Measurements from ENCODE around the gene SLC13A3. TPM values are rescaled to one million over a fixed set of nuclear protein-coding genes. Genes with fewer than 3 reads are reported as not detected.

SLC13A3 gene
- total RNA-seq, 1 experiment from 2014 or later = 9.1 TPM

DNA sequence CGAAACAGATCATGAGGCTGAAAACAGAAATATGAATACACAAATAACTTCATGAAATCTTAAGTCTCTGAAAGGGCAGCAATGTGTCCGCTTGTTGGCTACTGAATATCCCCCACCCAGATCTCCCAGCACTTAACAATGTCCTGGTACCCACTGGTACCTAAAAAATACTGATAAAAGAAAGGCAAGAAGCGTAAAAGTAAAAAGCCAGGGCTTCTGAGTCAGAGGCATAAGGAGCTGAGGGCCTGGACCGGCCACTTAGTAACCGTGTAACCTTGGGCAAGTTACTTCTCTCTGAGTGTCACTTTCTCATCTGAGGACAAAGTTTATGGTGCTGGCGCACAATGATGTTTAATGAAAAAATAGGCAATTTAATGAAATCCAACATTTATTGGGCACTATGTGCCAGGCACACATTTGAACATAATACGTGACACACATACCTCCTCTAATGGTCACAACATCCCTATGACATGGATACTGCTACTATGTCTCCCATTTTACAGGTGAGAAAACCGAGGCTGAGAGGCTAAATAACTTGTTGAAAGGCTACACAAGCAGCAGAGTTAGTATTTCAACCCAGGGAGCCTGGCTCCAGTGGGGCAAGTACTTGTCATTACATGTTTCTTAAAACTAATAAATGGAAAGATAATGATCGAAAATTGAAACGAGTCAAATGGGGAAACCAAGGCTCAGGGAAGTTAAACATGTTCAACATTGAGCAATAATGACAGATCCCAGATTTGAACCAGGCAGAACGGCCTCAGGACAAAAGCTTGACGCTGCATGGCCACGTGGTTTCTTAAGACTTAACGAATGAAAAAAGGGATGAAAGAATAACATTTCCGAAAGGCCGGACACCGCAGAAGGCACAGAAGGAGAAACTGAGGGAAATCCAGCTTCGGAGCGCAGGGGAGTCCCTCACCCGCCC is 37.2 kb upstream of the SLC13A3 start:
- peak overlapping the region; percentile 76 for H3K27ac ChIP-seq
- no peak for DNase-seq
- POLR2A ChIA-PET (ENCODE audit: unreplicated experiment) = no interaction called here
- peak overlapping the region; percentile 75 for H2AFZ ChIP-seq
- H3K9me2 ChIP-seq (ENCODE audit: insufficient read depth) = no peaks in the 10 kb centered on the region
- H3K27me3 ChIP-seq (ENCODE audit: insufficient read depth, low read depth) = no peaks in the 10 kb centered on the region
- H4K20me1 ChIP-seq (ENCODE audit: insufficient read depth) = 0 out of 2 replicates have a peak, but pooled peaks cover 3% of the 10 kb centered on the region
- no TSS peak for BruUV-seq (replicated peaks)
- H3K79me2 ChIP-seq (ENCODE audit: low read depth) = peaks cover 46% of the 10 kb centered on the region
- CTCF ChIA-PET = interaction anchor here (0.6 kb wide), 1 partner anchor 67 kb away, joined by 3 read pairs; no protein-coding TSS in a partner anchor
- peaks cover 12% of the 10 kb centered on the region; the same call in 1 of the 2 replicates for H3K36me3 ChIP-seq (ENCODE audit: low read depth)
- H3K4me2 ChIP-seq = peak overlapping the region; percentile 87
- H3K4me1 ChIP-seq (replicated peaks; ENCODE audit: insufficient read depth) = peaks cover 26% of the 10 kb centered on the region
- no peak for TF ChIP-seq EZH2 (IDR thresholded peaks at IDR 0.05; ENCODE audit: low read depth)
- TF ChIP-seq, protein P1, sequence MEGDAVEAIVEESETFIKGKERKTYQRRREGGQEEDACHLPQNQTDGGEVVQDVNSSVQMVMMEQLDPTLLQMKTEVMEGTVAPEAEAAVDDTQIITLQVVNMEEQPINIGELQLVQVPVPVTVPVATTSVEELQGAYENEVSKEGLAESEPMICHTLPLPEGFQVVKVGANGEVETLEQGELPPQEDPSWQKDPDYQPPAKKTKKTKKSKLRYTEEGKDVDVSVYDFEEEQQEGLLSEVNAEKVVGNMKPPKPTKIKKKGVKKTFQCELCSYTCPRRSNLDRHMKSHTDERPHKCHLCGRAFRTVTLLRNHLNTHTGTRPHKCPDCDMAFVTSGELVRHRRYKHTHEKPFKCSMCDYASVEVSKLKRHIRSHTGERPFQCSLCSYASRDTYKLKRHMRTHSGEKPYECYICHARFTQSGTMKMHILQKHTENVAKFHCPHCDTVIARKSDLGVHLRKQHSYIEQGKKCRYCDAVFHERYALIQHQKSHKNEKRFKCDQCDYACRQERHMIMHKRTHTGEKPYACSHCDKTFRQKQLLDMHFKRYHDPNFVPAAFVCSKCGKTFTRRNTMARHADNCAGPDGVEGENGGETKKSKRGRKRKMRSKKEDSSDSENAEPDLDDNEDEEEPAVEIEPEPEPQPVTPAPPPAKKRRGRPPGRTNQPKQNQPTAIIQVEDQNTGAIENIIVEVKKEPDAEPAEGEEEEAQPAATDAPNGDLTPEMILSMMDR (conservative IDR thresholded peaks at IDR 0.05) = no peak
- peaks cover 18% of the 10 kb centered on the region; the same call in 1 of the 2 replicates for H3F3A ChIP-seq (ENCODE audit: insufficient read depth, low read depth)
- intact Hi-C loops (cut with micrococcal nuclease; ENCODE audit: unreplicated experiment) = no loop called here
- peak overlapping the region; percentile 79 for H3K4me3 ChIP-seq
- H3K9me3 ChIP-seq (ENCODE audit: insufficient read depth, low read depth) = no peaks in the 10 kb centered on the region

DNA sequence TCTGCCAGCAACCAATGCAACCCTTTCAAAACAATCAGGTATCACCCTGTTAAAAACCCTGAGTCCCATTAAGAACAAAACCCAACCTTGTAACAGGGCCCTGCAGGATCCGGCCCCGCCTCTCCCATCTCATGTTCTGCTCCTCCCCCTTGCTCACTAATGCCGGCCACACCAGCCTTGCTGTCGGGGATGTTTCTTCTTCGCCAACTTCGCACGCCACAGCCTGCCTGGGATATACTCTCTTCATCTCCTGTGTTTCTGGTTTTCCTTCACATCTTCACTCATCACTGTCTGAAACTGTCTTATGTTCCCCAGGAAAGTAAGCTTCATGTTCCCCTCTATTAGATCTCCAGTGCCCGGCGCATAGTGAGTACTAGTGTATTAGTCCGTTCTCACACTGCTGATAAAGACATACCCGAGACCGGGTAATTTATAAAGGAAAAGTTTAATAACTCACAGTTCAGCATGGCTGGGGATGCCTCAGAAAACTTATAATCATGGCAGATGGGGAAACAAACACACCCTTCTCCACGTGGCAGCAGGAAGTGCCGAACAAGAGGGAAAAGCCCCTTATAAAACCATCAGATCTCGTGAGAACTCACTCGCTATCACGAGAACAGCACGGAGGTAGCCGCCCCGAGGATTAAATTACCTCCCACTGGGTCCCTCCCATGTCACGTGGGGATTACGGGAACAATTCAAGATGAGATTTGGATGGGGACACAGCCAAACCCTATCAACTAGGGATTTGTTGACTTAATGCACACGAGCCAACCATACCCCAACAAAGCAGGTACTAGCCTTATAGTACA is 32.9 kb upstream of the SLC13A3 start:
- Histone ChIP-seq H3K79me2 (ENCODE audit: low read depth) (peaks cover 52% of the 10 kb centered on the region), H2AFZ (peak overlapping the region; percentile 77), H3K27ac (peak overlapping the region; percentile 47), H3F3A (ENCODE audit: insufficient read depth, low read depth) (peaks cover 18% of the 10 kb centered on the region; the same call in 1 of the 2 replicates), H4K20me1 (ENCODE audit: insufficient read depth) (peaks cover 19% of the 10 kb centered on the region), H3K4me2 (peak overlapping the region; percentile 65), H3K4me1 (replicated peaks; ENCODE audit: insufficient read depth) (peaks cover 17% of the 10 kb centered on the region), H3K9me3 (ENCODE audit: insufficient read depth, low read depth) (no peaks in the 10 kb centered on the region), H3K9me2 (ENCODE audit: insufficient read depth) (no peaks in the 10 kb centered on the region), H3K4me3 (peak overlapping the region; percentile 47; the same call in 1 of the 2 replicates), H3K36me3 (ENCODE audit: low read depth) (peaks cover 12% of the 10 kb centered on the region; the same call in 1 of the 2 replicates), H3K27me3 (ENCODE audit: insufficient read depth, low read depth) (no peaks in the 10 kb centered on the region)
- BruUV-seq (replicated peaks) = TSS peak; percentile 19
- ChIA-PET CTCF (no interaction called here), POLR2A (ENCODE audit: unreplicated experiment) (no interaction called here)
- DNase-seq = peak; percentile 72
- TF ChIP-seq EZH2 (IDR thresholded peaks at IDR 0.05; ENCODE audit: low read depth) = no peak
- TF ChIP-seq, protein P1 (conservative IDR thresholded peaks at IDR 0.05) = no peak
- intact Hi-C loops (cut with micrococcal nuclease; ENCODE audit: unreplicated experiment) = no loop called here

DNA sequence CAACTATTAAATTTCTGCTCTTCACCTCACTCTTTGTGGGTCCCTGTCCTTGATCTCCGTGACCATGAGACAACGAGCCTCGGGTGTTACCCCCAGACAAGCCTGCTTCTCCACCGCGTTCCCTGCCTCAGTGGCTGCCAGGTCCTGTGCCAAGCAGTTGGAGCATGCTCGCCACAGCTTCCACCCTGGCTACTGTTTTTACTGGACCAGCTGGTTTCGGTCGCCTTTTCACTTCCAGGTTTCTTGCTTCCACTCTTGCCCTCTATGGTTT is 32.3 kb upstream of the SLC13A3 start:
- ChIA-PET CTCF (no interaction called here), POLR2A (ENCODE audit: unreplicated experiment) (no interaction called here)
- H2AFZ ChIP-seq = no peak overlapping the region
- peak overlapping the region; percentile 47; the same call in 1 of the 2 replicates for H3K4me3 ChIP-seq
- H3K4me1 ChIP-seq (replicated peaks; ENCODE audit: insufficient read depth) = peaks cover 17% of the 10 kb centered on the region
- H3K9me2 ChIP-seq (ENCODE audit: insufficient read depth) = no peaks in the 10 kb centered on the region
- TF ChIP-seq EZH2 (IDR thresholded peaks at IDR 0.05; ENCODE audit: low read depth) = no peak
- TF ChIP-seq, protein P1 (conservative IDR thresholded peaks at IDR 0.05) = no peak
- no TSS peak for BruUV-seq (replicated peaks)
- DNase-seq = no peak
- no peaks in the 10 kb centered on the region for H3K9me3 ChIP-seq (ENCODE audit: insufficient read depth, low read depth)
- peaks cover 49% of the 10 kb centered on the region for H3K79me2 ChIP-seq (ENCODE audit: low read depth)
- peaks cover 12% of the 10 kb centered on the region; the same call in 1 of the 2 replicates for H3F3A ChIP-seq (ENCODE audit: insufficient read depth, low read depth)
- intact Hi-C loops (cut with micrococcal nuclease; ENCODE audit: unreplicated experiment) = no loop called here
- H3K27me3 ChIP-seq (ENCODE audit: insufficient read depth, low read depth) = no peaks in the 10 kb centered on the region
- no peak overlapping the region for H3K27ac ChIP-seq
- peaks cover 19% of the 10 kb centered on the region for H4K20me1 ChIP-seq (ENCODE audit: insufficient read depth)
- H3K36me3 ChIP-seq (ENCODE audit: low read depth) = peaks cover 12% of the 10 kb centered on the region; the same call in 1 of the 2 replicates
- peak overlapping the region; percentile 65 for H3K4me2 ChIP-seq

Measured in PC-9 (cell line).